Testis (tissue), 2 donors: ENCODE data around the gene SLC2A4.

ENCODE experiments used
- CTCF ChIP-seq, 3 experiments: fragments of 450-650 bp in 2 of 3; fragments of 200-600 bp in 1 of 3; sonication (generic) in 1 of 3; IDR thresholded peaks; one replicate each; pipeline ENCODE4 v1.5.1; 2016 to 2019; ENCODE audit warnings: antibody characterized with exemption in 3 of 3, mild to moderate bottlenecking in 2 of 3, moderate library complexity in 1 of 3
- POLR2A ChIP-seq: fragments of 450-650 bp; IDR thresholded peaks from one replicate; pipeline ENCODE4 v1.6.1; 2017; ENCODE audit warnings: antibody characterized with exemption, mild to moderate bottlenecking, moderate library complexity

GRCh38 chr17:7327056-7327455, 45.5 kb downstream of the SLC2A4 start:
- no peak for TF ChIP-seq CTCF (IDR thresholded peaks at IDR 0.05)
- TF ChIP-seq POLR2A = no peak
